ENCODE results near the gene SLITRK2.

SLITRK2 gene

GRCh38 chrX:145853181-145853580 is 35.6 kb downstream of the SLITRK2 start:
- DNase-seq: no peak

- DNase-seq: no peak
Measured at GRCh38 chrX:145856181-145856580, 38.6 kb downstream of the SLITRK2 start.

- no peak for DNase-seq
Measured at GRCh38 chrX:145861818-145862217, 44.2 kb downstream of the SLITRK2 start.

- DNase-seq: no peak
Measured at GRCh38 chrX:145865082-145865481, 47.5 kb downstream of the SLITRK2 start.
